Lower leg skin (tissue), 3 donors: ENCODE measurements around the gene DDC.

Source experiments
- POLR2A ChIP-seq, 2 donors: fragments of 450-650 bp; IDR thresholded peaks; one replicate each; pipeline ENCODE4 v1.6.1; 2016 to 2017; ENCODE audit warnings: antibody characterized with exemption in 2 of 2, mild to moderate bottlenecking in 1 of 2, moderate library complexity in 1 of 2
- TF ChIP-seq, protein P1 (sequence below), 3 donors: fragments of 450-650 bp; IDR thresholded peaks; one replicate each; pipeline ENCODE4 v1.5.1; 2016; ENCODE audit warnings: antibody characterized with exemption in 3 of 3, mild to moderate bottlenecking in 3 of 3, moderate library complexity in 2 of 3

- TF ChIP-seq, protein P1, sequence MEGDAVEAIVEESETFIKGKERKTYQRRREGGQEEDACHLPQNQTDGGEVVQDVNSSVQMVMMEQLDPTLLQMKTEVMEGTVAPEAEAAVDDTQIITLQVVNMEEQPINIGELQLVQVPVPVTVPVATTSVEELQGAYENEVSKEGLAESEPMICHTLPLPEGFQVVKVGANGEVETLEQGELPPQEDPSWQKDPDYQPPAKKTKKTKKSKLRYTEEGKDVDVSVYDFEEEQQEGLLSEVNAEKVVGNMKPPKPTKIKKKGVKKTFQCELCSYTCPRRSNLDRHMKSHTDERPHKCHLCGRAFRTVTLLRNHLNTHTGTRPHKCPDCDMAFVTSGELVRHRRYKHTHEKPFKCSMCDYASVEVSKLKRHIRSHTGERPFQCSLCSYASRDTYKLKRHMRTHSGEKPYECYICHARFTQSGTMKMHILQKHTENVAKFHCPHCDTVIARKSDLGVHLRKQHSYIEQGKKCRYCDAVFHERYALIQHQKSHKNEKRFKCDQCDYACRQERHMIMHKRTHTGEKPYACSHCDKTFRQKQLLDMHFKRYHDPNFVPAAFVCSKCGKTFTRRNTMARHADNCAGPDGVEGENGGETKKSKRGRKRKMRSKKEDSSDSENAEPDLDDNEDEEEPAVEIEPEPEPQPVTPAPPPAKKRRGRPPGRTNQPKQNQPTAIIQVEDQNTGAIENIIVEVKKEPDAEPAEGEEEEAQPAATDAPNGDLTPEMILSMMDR (IDR thresholded peaks at IDR 0.05): no peak
- TF ChIP-seq POLR2A (IDR thresholded peaks at IDR 0.05): no peak
These were observed 146.5 kb downstream of the DDC start for GRCh38 chr7:50418526-50419290.
